BJ (cell line): ENCODE measurements around the gene AGBL4. TPM values are rescaled to one million over a fixed set of nuclear protein-coding genes. Genes with fewer than 3 reads are reported as not detected.

Experiments
- CTCF ChIA-PET: fragments of 350-600 bp; formaldehyde crosslinking; extraction: SDS; loops from one replicate; lab custom pipeline; 2021; ENCODE audit warnings: antibody characterized with exemption, inconsistent platforms; lab: Yijun Ruan, JAX
- POLR2A ChIA-PET: fragments of 300-600 bp; sonication (Branson Sonifier 250); formaldehyde crosslinking; extraction: SDS; loops from one replicate; lab custom pipeline; 2021; ENCODE audit warnings: antibody characterized with exemption; lab: Charles Lee
- DNase-seq: peaks from one replicate; pipeline ENCODE4 v3.0.0-alpha.2; 2011; ENCODE audit warnings: low read depth
- H3K27me3 ChIP-seq: 2 replicates; pipeline ENCODE4 v1.6.0; 2011; ENCODE audit warnings: low read length; ENCODE audit not compliant: control insufficient read depth, insufficient read depth
- H3K36me3 ChIP-seq: 2 replicates; pipeline ENCODE4 v1.5.1; 2011; ENCODE audit warnings: low read length; ENCODE audit not compliant: control insufficient read depth, insufficient read depth
- H3K4me3 ChIP-seq: 2 replicates; pipeline ENCODE4 v1.5.1; 2011; ENCODE audit warnings: low read depth, mild to moderate bottlenecking, control low read depth, low read length
- polyA plus RNA-seq: library from polyadenylated mRNA; depleted of rRNA; stranded (reverse); fragments of >200 nt; gene quantifications from 2 replicates; pipeline ENCODE4 v1.2.3, GENCODE V29; 2011
- TF ChIP-seq, protein P1 (sequence below): IDR thresholded peaks from 2 replicates; pipeline ENCODE4 v1.5.1; 2011; ENCODE audit warnings: low read depth, mild to moderate bottlenecking, control low read depth, inconsistent platforms, low read length, moderate library complexity; ENCODE audit not compliant: insufficient read depth

AGBL4 gene
- polyA plus RNA-seq, 1 experiment, result not detected

DNA sequence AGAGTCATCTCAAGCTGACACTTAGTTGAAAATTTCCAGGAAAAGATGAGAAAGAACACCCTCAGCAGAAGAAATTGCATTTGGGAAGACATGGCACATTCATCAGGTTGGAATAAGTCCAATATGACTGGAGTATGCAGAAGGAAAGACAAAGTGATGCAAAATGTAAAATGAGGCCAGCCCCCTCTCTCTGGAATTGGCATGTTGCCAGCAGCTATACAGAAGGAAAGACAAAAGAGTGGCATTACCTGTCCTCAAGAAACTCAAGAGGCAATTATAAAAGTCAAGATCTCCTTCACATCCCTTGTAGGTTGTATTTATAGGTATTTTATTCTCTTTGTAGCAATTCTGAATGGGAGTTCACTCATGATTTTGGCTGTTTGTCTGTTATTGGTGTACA, 426.3 kb downstream of the AGBL4 start:
- Histone ChIP-seq H3K36me3 (no peaks in the 10 kb centered on the region), H3K27me3 (no peaks in the 10 kb centered on the region), H3K4me3 (no peak overlapping the region)
- DNase-seq, result no peak
- ChIA-PET POLR2A (no interaction called here), CTCF (no interaction called here)
- TF ChIP-seq, protein P1, sequence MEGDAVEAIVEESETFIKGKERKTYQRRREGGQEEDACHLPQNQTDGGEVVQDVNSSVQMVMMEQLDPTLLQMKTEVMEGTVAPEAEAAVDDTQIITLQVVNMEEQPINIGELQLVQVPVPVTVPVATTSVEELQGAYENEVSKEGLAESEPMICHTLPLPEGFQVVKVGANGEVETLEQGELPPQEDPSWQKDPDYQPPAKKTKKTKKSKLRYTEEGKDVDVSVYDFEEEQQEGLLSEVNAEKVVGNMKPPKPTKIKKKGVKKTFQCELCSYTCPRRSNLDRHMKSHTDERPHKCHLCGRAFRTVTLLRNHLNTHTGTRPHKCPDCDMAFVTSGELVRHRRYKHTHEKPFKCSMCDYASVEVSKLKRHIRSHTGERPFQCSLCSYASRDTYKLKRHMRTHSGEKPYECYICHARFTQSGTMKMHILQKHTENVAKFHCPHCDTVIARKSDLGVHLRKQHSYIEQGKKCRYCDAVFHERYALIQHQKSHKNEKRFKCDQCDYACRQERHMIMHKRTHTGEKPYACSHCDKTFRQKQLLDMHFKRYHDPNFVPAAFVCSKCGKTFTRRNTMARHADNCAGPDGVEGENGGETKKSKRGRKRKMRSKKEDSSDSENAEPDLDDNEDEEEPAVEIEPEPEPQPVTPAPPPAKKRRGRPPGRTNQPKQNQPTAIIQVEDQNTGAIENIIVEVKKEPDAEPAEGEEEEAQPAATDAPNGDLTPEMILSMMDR, result no peak

DNA sequence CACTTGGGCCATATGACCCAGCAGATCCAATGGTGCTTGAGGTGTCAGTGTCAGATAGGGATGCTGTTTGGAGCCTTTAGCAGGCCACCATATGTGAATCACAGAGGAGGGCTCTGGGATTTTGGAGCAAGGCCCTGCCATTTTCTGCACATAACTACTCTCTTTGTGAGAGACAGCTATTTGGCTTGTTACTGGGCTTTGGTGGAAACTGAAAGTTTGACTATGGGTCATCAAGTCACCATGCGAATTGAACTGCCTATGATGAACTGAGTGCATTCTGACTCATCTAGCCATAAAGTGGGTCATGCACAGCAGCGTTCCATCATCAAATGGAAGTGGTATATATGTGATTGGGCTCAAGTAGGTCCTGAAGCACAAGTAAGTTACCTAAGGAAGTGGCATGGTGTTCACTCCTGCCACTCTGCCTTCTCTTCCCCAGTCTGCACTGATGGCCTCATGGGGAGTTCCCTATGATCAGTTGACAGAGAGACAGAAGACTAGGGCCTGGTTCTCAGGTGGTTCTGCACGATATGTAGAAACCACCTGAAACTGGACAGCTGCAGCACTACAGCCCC, 447.3 kb downstream of the AGBL4 start:
- Histone ChIP-seq H3K4me3 (no peak overlapping the region), H3K27me3 (no peaks in the 10 kb centered on the region), H3K36me3 (no peaks in the 10 kb centered on the region)
- ChIA-PET CTCF (no interaction called here), POLR2A (no interaction called here)
- TF ChIP-seq, protein P1, result no peak
- DNase-seq, result no peak

DNA sequence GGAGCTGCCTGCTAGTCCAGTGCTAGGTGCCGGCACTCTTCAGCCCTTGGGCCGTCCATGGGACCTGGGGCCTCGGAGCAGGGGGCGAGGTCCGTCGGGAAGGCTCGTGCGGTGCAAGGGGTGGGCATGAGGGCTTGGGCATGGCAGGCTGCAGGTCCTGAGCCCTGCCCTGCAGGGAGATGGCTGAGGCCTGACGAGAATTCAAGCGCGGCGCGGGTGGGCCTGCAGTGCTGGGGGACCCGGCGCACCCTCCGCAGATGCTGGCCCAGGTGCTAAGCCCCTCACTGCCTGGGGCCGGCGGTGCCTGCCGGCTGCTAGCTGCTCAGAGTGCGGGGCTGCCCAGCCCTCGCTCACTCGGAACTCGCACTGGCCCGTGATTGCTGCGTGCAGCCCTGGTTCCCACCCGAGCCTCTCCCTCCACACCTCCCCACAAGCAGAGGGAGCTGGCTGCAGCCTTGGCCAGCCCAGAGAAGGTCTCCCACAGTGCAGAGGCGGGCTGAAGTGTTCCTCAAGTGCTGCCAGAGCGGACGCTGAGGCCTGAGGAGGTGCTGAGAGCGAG, 467.0 kb downstream of the AGBL4 start:
- no peaks in the 10 kb centered on the region for H3K36me3 ChIP-seq
- no peaks in the 10 kb centered on the region for H3K27me3 ChIP-seq
- ChIA-PET CTCF (no interaction called here), POLR2A (no interaction called here)
- DNase-seq, result no peak
- H3K4me3 ChIP-seq, result no peak overlapping the region
- TF ChIP-seq, protein P1, result no peak

DNA sequence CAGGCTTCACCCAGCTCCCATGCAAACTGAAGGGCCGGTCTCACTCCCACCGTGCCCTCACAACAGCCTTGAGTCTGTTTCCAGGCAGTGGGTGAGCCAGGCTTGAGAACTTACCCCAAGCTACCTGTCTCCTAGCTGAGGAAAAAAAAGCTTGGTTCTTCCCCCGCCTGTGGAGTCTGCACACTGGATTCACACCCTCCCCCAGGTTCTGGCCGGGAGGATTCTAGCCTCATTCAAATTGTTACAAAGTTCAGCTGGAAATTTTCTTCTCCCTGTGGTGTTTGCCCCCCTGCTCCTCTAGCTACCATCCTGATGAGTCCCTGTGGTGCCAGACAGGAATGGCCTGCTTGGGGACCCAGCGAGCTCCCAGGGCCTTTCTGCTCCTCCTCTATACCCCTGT, 471.7 kb downstream of the AGBL4 start:
- no peak for DNase-seq
- POLR2A ChIA-PET, result no interaction called here
- CTCF ChIA-PET, result no interaction called here
- no peak overlapping the region for H3K4me3 ChIP-seq
- no peaks in the 10 kb centered on the region for H3K27me3 ChIP-seq
- TF ChIP-seq, protein P1, result no peak
- H3K36me3 ChIP-seq, result no peaks in the 10 kb centered on the region

DNA sequence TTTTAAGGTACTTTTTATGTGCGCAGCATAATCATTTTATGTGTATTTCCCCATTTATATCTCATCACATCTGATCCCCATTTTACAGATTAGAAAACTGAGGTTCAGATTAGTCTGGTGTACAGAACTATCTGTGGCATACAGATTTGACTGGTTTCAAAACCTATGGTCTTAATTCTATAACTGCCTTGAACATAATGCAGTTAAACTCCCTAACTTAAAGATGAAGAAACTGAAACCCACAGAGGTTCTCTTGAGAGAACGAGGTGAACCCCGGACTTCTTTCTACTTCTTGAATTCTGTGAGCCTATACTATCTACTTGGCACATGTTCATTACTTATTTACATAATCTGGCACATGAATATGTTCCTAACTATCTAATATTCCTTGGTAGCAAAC, 479.1 kb downstream of the AGBL4 start:
- POLR2A ChIA-PET, result no interaction called here
- Histone ChIP-seq H3K36me3 (no peaks in the 10 kb centered on the region), H3K27me3 (no peaks in the 10 kb centered on the region), H3K4me3 (no peak overlapping the region)
- no peak for DNase-seq
- TF ChIP-seq, protein P1, result no peak
- CTCF ChIA-PET, result no interaction called here
